EH (cell line): Measurements from ENCODE around the gene S100PBP.
A peak's percentile ranks its signal among the peaks of the same experiment; 100 is the strongest.

Source experiments
- DNase-seq: peaks from one replicate; pipeline ENCODE4 v3.0.0-alpha.2; 2015; ENCODE audit warnings: low read depth

S100PBP gene

DNA sequence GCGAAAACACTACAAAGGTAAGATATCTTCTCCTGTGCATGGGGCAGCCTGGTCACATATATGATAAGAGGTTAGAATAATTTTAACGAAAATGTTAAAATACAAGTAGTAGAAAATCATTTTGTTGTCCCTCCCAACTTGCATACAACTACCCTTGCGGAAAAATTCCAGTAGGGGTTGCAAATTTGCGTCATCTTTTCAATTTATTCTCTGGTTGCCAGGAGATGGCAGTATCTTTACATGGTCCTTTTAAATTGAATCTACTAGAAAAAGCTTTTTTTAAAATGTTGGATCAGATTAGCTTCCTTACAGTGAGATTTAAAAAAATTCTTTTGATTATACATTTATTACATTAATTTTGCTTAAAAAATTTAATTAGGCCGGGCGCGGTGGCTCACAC lies 10.9 kb downstream of the S100PBP start:
- peak; percentile 20 for DNase-seq

DNA sequence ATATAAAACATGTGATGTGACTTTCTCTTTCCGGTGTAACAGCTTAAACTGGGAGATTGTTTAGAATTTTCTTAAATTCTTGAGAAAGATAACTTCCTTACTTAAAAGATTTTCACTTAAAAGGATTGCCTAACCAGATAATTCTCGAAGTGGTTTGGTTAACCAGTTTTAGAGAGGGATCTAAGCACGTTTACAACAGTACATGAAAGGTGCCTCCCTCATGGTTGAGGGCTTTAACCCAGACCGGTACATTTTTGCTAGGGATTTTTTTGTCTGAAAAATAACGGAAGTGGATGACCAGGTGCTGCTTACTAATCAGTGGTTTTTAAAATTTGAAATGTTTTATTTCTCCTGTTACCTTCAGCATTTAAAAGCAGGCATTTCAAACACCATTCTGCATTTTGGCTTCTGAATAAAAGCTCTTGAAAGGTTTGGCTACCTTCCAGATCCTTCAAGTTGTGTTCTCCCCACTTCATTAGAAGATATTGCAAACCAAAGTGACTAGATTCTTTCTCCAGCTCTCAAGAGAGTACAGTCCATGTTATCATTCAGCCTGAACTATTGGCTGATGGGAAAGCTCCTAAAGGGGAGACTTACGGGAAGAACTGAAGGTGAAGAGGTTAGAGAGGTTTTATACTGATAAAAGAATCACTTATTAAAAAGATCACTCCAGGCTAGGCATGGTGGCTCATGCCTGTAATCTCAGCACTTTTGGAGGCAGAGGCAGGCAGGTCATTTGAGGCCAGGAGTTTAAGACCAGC lies 12.8 kb downstream of the S100PBP start:
- no peak for DNase-seq

- no peak for DNase-seq
These were observed 14.4 kb downstream of the S100PBP start for GRCh38 chr1:32831878-32832277.

- no peak for DNase-seq
These were observed 31.1 kb downstream of the S100PBP start for GRCh38 chr1:32848354-32849063.

DNA sequence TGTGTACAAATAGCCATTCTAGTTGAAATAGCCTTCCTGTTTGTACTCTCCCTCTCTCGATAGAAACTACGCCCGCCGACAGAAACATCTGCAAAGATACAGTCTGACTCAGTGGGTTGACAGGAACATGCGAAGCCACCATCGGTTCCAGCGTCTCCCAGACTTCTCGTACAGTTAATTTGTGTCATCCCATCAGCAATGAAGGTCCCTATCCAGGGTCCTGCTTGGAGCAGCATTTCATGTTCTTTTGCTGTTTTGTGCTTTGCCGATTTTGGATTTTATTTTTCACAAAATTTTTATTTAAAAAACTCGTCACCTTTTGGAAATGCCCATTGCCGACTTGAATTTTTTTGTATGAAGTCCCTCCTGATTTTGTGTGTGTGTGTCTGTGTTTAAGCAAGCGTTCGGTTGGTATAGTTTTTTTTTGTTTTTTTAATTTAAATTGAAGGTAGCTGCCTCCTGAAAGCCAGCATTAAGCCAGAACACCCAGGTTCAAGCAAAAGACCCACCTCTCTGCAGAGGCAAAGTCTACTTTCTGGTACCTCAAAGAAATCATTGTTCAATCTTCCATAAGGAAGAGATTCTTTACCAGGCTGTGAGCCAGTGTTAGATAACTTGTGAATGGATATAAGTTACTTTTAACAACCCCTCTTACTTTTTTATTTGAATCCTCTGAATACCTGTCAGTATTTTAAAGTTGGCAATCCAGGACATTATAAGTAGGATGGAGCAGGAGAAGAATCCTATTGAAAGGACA lies 38.6 kb downstream of the S100PBP start:
- no peak for DNase-seq

GRCh38 chr1:32858136-32858535 lies 40.7 kb downstream of the S100PBP start:
- DNase-seq: no peak

DNA sequence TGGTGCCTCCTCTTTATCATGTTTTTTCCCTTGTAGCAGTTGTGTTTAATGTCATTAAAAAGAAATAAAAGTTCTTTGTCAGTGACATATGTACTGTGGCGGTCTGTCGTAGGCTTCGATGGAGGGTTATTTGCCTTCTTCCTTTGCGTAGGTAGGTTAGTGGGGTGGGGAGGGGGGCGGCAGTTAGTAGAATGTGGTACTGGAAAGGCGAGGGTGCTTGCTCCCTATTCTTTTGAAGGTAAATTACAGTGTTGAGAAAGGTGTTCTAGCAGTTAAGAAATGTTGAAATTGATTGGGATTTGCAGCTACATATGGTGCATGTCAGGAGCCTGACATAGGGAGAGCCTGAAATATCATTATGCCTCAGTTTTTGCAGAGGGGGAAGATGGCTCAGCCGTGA lies 41.3 kb downstream of the S100PBP start:
- no peak for DNase-seq

DNA sequence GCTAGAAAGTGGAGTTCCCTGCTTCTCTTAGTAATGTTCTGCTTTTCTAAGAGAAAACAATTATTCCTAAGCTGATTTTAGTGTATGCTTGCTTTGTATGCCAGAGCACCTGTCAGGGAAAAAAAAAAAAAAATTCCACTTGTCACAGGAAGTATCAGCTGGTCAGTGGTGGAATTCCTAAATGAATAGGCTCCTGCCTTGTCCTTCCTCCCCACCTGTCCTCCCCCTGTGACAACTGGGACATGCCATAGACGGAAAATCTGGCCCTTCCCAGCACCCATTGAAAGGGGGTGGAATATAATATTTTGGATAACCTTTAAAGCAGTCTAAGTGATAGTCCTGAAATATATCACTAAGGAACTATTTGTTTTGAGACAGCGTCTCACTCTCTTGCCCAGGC lies 42.5 kb downstream of the S100PBP start:
- DNase-seq: no peak

- DNase-seq: no peak
These were observed 43.1 kb downstream of the S100PBP start for GRCh38 chr1:32860566-32860965.

DNA sequence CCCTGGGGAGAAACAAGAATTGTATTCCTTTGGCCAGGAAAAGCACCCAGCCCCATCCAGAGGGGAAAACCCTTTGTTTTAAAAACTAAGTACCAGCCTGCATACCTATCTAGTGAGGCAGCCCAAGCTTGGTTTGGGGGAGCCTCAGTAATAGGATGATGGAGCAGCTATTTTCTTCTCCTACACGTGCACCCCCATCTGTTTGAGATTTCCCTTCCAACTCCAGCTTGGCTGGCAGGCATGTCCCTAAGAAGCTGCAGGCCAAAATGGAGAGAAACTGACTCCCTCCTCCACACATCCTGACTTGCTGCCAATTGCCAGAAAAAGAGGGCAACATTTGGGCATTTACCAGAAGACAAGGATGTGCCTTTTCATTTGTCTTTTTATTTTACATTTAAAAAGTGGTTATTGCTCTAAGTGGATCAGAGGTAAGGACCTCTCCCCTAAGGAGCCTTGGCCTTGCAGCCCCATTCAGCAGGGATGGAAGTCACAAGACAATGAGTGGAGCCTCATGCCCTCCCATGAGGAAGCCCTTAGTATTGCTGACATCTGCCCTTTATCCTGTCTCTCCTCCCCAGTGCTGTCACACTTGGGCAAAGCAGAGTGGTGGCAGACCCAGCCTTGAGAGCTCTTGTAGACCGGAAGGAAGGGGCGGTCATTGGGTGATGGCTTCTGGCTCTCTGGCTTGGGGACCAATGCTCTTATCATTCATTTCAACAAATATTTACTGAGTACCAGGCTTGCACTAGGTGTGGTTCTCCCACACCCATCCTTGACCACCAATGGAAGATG lies 44.6 kb downstream of the S100PBP start:
- DNase-seq: peak; percentile 51

DNA sequence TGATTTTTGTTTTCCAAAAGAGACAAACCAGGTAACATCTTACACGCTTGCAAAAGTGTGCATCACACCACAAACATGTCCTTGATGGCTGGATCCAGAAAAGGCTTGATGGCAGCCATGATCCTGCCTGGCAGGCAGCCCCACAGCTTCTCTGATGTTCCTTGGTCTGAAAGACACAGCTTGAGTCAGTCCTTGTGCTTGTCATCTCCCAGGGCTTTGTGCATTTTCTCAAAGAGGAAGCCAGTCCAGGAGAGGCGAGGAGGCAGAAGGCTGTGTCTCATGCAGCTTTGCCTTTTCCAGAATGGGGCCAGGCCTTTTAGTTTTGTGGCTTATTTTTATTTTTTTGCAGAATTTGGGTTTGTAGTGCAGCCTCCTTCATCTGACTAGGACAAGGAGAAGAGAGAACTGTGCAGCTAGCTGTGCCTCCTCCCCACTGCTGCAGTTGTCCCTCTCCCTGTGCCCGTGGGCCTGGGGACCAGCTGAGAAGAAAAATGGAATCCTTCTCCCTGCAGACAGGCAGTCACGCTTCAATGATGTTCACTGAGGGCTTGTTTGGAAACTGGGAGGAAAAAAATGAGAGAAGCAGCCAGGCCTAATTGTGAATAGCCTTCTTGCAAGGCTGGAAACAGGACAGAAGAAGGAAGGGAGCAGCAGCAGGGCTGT lies 45.9 kb downstream of the S100PBP start:
- DNase-seq: no peak

GRCh38 chr1:32863881-32864245 lies 46.4 kb downstream of the S100PBP start:
- DNase-seq: no peak

GRCh38 chr1:32864375-32865019 lies 47.0 kb downstream of the S100PBP start:
- DNase-seq: no peak

- DNase-seq: no peak
These were observed 48.4 kb downstream of the S100PBP start for GRCh38 chr1:32865639-32866405.

DNA sequence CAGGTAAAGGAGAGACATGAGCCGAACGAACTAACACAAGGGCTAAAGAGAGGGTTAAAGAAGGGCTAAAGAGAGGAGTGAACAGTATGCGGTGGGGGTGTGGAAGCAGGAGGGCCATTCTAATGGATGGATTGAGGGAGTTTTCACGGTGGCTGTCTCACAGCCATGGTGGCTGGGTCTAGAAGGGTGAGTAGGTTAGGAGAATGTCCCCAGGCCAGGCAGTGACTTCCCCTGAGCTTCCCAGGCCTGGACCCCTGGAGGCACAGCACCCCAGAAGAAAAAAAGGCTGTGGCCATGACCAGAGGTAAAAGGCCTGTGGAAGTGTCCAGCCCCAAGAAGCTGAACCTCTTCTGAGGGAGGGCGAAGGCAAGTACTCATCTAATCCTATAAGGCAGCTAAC lies 49.7 kb downstream of the S100PBP start:
- no peak for DNase-seq

GRCh38 chr1:32867671-32868070 lies 50.2 kb downstream of the S100PBP start:
- DNase-seq: no peak

DNA sequence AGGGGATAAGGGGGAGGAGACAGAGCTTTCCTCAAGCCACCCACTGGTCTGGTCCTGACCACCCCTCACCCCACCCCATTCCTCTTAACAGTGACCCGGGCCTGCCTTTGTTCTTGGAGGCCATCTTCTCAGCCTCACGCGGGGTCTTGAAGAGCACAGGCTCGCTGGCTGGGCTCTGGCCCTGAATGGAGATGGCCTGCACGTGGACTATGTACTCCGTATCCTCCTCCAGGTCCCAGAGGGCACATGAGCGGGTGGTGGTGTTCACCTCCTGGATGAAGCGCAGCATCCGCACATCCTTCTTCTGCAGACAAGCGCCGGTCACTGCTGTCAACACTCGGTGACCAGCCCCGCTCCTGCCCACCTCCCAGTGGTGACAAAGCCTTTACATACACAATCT lies 50.6 kb downstream of the S100PBP start:
- DNase-seq: no peak

DNA sequence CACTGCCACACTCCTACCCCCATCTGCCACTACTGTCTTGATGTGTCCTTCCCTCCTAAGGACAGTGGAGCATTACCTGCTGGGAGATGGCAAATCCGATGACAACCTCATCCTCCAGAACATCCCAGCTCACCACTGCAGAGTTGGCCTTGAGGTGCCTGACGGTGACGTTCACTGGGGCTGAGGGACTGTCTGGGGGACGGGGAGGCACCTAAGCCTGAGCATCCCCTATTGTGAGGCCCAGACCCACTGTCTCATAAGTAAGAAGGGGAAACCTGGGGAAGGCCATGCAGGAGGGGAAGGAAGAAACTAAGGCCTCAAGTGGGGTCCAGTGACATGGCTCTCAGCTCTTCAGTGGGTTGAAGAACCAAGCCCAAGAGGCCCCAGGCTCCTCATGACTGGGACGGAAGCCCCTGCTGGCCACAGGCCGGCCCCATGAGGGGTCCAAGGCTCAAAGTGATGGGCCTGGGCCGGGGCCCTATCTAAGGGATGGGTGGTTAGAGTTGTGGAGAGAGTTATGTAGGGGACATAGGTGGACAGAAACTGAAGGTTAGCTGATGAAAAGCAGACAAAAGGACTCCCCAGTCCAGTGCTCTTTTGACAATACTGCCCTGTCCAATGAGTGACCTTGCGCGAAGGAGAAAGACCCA lies 51.5 kb downstream of the S100PBP start:
- no peak for DNase-seq

DNA sequence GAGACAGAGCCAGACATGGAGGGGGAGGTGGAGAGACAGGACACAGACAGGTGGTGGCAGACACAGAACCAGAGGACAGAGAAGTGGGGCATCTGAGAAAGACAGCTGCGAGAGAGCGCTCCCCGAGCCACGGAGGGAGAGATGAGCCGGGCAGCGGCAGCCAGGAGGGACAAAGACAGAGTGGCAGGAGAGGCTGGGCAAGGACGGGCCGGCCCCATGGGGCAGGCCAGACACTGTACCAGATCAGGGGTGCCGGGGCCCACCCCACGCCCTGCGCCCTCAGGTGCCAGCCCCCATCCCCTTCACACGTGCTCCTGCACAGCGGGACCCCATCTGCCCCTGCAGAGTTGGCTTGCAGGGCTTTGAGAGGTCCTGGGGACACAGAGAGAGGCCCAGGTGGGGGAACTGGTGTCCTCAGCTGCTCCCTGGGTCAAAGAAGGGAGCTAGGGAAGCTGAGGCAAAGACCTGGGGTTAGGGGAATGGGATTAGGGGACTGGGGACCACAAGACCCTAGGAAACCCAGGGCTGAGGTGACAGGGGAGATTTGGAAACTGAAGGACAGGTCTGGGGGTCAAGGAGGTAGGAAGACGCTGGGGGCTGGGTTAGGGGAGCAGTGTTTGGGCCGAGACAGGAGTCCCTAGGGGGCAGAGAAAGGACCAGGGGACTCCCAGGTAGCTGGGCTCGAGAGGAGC lies 52.6 kb downstream of the S100PBP start:
- no peak for DNase-seq
